HG03469 (cell line): Measurements from ENCODE around the gene KCNMA1.

Experiments used
- ATAC-seq: cut with Tn5 transposase; IDR thresholded peaks from one replicate; pipeline ENCODE4 v1.9.1; 2021; ENCODE audit warnings: mild to moderate bottlenecking, moderate library complexity, moderate number of reproducible peaks; ENCODE audit not compliant: unreplicated experiment

KCNMA1 gene

DNA sequence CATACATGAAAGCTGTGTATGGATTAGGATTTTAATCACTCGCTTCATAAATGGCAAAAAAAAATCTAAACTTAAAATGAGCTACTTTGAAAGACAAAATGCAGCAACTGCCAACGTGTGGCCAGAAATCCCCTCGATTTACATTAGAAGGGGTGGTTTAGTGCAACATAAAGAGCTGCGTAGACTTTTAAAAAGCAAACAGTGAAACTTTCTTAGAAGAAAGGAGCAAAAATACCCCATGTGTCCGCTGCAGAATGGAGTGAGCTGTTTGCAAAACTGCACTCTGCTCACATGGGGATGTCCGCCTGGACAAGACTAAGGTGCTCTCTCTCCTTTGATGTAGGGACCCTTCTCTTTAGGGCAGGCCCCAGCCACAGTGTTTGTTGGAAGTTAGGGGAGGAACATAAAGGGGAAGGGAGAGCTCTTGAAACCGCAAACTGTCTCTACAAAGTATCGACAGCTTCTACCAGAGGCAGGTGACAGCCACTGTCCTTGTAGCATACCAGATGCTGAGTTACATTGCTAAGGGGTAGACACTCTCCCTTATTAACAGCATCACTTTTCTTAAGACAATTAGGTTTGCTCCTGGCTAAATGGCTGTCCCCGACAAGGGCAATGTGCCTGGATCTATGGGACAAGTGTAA is 528.1 kb downstream of the KCNMA1 start:
- ATAC-seq = no peak

DNA sequence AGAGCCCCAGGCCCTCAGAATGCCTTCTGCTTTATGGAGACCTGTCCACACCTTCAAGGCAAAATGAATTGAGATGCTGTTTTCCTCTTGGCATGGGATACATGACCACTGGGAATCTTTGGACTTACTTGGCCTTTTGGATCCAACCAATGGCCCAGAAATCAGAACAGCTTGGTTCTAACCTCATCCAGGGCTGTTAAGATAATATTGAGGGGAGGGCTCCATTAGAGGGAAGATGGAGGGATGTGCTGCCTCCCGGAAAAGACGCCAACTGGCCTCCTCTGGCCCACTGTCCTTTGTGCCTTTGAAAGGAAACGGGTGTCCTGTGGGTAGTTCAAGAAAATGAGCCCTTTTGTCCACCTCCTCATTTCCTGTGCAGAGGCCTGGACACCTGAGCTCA is 530.9 kb downstream of the KCNMA1 start:
- no peak for ATAC-seq

DNA sequence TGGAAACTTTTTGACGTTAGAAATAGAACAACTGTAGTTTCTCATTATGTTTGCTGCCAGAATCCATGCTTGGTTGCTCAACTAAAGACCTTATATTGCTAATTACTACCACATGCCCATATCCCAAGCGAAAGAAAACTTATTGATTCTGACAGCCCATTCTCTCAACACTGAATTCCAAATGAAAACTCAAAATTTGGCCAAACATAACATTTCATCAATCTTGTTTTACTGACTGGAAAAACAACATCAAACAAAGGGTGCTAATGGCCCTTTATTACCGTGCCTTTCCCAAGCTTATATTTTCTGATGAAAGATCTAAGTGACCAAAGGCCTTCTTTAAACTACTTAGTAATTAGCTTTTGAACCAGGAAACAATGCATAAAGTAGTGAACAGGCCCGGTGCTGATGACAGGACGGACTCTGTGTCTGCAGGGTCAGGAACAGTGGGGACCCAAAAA is 531.8 kb downstream of the KCNMA1 start:
- ATAC-seq = no peak

DNA sequence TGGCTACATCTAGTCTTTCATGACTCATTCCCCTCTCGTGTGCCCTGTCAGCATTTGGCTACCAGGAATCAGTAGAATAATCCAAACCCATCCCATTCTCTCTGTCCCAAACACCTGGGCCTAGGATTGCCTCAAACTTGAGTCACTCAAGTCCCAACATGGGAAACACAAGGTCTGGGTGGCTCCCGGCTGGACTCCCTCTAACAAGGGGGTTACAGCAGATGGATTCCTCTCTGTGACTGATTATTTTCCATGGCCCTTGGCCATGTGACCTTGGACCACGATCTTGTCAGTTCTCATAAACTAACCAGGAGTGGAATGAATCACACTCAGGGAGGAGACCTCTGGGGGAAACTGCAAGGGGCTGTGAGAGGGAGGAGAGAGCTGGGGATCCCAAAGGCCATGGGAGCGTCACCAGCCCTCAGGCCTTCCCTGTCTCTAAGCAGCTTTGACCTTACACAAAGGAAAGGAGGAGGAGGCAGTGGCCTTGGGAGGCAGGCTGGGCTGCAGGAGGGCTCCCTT is 533.1 kb downstream of the KCNMA1 start:
- no peak for ATAC-seq

DNA sequence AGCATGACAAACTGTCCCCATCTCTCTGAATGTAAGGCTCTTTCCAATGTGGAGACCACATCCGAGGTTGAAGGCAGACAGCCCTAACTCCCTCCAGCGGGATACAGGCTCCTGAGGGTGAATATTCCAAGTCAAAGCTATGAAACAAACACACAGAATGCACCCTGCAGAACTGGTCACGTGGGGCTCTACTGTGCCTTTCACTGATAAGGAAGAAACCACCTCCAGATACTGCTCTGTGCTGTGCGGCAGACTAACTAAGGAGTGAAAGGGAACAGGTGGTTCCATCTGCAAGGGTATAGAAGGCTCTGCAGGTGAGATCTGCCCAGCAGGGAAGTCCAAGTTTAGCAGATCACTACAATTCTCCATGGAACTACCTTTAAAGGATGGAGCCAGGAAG is 534.4 kb downstream of the KCNMA1 start:
- no peak for ATAC-seq

DNA sequence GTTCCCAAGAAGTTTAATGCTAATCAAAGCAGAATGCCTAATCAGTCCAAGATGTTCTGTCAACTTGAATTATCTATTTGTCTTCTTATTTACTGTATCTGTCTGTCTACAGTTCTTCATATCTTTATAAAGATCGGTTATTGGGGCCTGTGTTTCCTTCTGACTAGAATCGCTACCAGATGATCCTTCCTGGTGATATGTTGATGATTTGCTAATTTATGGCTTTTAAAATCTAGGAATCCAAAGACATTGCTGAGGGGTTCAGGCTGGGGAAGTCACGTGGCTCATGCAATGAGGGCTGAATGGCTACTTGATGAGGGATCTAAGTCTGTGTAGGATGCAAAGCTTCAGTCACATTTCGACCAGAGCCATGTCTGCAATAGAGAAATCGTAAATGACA is 536.3 kb downstream of the KCNMA1 start:
- no peak for ATAC-seq

DNA sequence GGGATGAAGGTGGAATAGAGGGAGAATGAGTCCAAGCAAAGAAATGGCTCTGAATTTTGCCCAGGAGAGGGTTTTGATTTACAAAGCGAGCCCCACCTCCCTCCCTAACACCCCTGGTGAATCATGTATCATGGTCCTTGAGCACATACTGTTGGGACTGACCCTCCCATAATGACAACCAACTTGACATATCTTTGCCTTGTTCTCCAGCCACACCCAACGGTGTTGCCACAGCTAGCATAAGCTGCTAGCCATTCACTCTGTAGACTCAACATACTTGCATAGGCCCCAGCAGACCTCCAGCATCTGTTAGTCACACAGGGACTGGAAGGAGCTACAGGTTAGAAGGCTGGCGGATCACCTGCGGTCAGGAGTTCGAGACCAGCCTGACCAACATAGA is 538.5 kb downstream of the KCNMA1 start:
- ATAC-seq = no peak

DNA sequence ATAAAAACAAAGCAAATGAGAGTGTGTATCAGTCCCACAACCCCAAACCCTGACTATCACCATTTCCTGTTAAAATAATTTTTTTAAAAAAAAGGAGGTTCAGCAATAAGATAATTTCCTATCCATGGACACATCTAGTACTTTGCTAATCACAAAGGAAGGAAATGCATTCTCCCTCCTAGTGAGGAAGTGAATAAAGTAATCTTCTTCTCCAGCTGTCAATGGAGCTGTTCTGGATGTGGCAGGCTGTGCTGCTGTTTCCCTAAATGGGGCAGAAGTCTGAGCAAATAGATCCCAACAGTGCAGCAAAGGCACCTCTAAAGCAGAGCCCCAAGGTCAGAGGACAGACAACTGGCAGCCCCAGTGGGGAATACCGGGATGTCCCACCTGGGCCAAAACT is 540.0 kb downstream of the KCNMA1 start:
- ATAC-seq = no peak

DNA sequence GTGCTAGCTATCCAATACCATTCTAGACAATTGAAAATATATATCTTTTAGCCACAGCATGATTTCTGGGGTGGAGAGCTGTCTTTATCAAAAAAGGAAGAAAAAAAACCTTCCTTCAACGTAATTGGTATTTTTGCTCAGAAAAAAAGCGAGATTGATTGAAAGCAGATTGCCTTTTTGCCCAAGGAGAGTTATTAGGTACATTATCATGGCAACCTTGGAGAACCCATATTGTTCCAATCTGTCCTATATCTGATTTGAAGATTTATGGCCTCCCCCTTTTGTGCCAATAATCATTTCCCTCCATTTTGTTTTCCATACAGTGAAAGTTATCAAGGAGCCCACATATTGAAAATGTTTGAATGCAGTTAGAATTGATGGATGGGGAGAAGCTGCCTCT is 544.5 kb downstream of the KCNMA1 start:
- no peak for ATAC-seq

DNA sequence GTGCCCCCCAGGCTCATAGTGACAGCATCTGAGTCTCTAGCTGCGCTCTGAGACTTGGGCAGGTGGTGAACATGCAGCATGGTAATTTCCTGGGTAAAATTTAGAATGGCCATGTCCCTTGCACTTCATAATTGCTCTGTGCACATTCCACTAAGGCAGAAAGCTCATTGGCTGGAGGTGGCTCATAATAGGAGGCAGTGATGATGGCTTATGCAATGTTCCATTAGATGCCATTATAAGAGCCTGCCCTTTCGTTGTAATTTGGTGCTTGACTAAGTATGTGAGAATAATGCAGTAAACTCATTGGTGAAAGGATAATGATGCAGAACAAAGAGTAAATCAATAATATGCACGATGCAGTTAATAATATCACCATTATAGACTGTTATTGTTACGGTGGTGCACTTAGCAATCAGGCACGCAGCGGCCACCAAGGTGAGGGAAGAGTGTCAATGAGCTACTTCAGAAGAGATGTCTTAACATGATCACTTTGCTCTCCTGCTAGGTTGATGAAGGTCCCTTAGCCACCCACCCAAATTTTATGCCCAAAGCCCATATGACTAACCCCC is 545.9 kb downstream of the KCNMA1 start:
- no peak for ATAC-seq

DNA sequence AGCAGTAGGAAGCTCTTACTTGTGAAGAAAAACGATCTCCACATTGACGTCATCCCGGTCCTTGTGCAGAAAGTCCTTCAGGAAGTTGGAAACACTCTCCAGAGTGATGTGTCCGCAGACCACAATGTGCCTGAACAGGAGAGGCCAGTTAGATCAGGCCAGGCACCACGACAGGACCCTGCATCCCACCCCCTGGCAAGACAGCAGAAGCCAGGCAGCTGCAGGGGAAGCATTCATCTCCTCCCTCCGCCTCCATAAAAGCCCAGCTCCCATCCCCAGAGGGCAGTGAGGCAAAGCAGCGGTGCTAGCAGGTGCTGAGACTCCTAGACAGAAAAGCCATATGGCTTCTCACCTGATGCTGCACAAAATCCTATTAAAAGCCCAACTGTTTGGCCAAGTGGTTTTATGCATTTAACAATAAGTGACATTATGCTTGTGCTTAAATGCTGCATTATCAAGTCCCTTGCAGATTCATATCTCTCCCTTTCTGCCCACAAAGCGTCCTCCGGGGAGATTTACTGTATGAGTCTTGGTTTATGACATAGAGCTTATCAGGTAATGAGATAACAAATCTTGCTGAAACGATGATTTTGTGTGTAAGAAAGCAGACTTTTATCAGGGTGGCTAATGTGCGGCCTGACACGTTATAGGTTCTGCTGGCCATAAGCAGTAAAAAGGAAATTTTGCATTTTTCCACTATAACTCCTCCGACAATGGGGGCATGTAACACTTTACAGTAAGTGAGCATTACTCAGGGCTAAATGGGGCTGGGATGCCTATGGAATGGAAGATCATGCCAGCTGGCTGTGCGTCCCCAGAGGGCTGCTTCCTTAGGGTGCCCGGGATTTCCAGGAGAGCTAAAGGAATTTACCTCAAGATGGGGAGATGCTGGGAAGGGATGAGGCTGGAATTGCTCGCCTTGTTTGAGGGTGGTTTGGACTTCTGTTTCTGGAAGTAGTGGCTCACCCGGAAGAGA is 546.9 kb downstream of the KCNMA1 start:
- ATAC-seq = no peak

DNA sequence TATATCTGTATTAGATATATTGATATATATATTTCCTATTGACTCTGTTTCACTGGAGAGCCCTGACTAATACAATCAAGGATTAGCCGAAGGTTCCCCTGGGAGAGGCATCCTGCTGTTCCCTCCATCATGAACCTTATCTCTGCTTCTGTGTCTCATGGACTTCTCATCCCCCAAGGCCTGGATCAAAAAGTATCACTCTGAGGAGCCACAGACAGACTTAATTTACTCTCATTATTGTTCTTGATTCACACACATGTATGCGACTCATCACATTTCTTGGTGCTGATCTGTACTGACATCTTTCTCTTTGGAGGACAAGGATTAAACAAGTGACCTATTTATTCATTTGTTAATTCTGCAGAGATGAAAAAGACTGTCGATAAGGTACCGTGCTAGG is 550.2 kb downstream of the KCNMA1 start:
- ATAC-seq = no peak

DNA sequence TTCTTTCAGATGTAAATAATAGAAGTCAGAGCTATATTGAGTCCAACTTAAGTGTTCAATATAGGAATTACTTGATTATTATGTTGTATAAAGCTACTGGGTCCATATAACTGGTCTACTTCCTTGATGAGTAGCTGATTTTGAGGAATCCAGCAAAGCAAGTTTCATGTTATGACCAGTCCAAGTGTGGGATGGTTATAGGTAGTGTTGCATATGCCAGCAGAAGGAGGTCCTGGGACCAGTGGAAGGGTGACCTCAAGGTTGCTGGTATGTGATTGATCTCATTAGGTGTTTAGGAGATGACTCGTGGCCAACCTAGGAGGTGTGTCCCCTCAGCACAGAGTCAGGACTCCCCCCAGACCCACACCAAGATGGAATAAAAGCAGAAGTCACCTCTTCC is 551.5 kb downstream of the KCNMA1 start:
- no peak for ATAC-seq

DNA sequence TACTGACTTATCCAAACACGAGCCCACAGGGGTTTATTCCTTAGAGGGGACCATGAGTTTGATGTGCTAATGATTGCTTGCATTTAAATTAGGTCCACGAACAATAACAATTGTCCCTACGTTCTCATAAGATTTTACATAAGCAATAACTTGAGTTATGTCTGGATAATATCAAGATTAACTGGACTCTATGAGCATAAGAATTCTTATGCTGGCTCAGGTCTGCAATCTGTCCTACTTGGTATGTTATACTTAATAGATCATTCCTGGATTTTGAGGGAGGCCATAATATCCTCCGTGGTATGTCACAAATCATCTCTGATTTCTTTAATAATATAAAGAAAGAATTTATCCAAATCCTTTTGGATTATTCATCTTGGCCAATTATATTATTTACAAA is 552.3 kb downstream of the KCNMA1 start:
- no peak for ATAC-seq

DNA sequence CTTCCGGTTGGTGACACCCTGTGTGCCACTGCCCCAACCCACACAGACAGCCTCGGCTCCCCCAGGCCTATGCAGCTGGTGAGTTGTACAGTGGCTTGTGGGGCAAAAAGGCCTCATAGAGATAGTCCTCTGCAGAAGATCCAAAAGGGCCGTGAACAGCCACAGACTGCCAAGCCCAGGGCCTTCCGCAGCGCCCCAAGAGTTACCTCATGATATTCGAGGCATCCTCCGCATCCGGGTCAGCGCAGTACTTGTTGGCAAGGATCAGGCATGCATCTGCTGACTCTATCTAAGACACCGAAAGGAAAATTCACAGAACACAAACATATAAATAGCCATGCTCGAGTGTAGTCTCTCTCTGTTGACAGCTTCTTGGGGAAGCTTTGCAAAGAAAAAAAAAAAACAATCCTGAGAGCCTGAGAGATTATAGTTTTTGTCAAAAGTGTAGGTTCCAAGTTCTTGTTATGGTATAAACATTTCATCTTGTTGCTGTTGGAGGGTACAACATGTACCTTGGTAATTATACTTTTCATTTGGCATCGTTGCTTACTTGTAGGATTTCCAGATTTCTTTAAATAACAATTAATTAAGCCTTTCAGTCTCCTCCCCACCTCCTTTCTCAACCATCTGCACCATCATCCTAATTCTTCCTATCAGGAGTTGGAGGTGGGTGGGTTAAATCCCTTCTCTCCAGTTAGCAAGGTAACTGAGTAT is 553.0 kb downstream of the KCNMA1 start:
- ATAC-seq = no peak

DNA sequence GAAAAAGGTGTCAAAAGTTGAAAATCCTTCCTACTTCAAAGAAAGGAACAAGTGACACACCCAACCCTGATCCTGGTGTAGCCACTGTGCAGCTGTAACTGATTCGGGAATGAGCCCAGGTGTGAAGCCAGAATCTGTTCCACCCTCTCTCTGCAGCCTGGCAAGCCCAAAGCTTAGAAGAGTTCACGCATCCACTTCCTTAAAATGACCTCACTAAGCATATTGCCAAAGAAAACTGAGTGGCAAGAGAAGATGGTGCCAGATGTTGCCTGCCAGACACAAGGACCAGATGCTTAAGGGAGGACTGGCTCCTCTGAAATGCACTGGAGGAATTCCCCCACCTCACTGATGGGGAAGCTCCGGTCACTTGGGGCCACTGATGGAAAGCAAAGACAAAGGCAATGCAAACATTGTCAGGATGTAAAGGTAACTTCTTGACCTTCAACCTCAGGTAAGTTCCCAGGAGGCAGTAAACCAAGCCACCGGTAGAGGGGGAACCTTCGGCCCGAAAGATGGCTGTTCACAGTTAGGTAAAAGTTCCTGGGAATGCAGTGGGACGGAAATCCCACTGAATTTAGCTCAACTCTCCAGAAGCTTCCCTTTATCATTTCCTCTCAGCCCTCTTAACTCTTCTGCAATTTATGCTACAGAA is 554.9 kb downstream of the KCNMA1 start:
- ATAC-seq = no peak

DNA sequence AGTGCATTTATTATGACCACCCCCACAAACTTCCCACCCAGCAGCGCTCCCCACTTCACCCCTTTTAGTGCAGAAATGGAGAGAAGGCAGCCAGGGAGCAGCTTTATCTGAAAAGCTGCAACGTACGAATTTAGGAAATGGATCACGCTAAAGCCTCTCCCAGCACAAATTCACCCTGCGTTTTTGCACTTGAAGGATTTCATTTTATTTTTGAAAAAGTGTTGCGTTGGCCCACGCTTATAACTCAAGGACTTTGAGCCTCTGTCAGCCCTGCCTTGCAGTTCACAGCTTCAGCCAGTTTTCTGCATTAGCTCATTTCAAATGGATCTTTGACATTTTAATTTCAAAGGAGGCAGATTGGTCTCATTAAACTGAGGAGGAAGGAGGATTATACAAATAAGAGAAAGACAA is 556.1 kb downstream of the KCNMA1 start:
- ATAC-seq = no peak

DNA sequence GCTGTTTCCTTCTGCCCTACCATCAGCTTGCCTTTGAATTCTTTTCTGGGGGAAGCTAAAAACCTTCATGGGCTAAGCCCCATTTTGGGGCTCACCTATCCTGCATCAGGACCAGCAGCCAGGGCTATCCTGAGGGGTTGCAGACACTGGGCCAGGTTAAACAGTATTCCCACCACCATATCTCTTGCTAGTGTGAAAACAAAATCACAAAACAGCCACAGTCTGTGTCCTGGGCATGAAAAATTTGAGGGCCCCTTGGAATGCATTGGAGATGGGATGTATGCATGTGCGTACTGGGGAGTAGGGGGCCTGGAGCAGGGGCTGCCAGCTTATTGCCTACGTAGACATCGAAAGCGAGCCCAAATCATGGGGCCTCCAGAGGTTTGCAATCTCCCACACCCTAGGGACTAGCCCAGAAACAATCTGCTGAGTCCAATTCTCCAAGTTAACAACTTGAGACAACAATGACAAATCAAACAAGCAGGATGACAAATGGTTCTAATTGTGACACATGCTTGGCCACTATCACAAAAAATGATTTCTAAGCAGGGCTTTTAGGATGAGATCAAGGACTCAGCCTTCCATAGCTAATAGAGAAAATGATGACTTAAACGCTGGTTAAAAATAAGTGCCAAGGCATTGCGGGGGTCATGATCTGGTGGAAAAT is 557.1 kb downstream of the KCNMA1 start:
- ATAC-seq = no peak

DNA sequence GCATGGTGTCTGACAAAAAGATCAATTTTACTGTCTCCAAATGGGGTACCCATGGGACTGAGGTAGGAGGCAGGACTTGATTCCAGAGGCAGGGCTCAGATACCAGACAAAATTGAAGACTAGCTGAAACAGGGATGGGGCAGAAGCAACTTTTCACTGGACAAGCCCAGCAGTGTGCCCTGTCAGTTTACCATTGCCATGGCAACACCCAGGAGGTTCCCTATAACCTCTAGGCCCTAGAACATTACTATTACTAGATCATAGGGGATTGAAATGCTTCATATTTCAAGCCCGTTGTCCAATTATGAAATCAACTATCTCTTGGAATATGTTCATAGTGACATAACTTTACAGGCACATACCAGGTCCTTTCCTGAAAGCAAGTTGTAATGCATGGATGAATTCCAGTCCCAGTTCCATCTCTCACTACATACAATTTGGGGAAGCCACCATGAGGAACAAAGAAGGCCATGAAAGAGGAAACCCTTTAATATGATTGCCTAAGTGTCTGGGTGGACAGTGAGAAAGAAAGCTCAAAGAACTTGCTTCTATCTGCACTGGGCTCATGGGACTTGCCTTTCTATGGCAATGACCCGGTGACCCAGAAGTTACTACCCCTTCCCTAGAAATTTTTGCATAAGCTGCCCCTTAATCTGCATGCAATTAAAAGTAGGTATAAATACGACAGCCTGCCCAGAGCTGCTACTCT is 557.9 kb downstream of the KCNMA1 start:
- ATAC-seq = no peak
